HG03457 (cell line): Measurements from ENCODE around the gene LPAR1.
"Not testable (repeated sequence)": the region's sequence is repeated elsewhere in the genome, so short reads cannot be mapped to it uniquely, and the experiment has no call there.

ENCODE experiments used
- ATAC-seq: cut with Tn5 transposase; IDR thresholded peaks from one replicate; pipeline ENCODE4 v1.9.1; 2021; ENCODE audit warnings: moderate number of reproducible peaks; ENCODE audit not compliant: unreplicated experiment

Gene LPAR1

DNA sequence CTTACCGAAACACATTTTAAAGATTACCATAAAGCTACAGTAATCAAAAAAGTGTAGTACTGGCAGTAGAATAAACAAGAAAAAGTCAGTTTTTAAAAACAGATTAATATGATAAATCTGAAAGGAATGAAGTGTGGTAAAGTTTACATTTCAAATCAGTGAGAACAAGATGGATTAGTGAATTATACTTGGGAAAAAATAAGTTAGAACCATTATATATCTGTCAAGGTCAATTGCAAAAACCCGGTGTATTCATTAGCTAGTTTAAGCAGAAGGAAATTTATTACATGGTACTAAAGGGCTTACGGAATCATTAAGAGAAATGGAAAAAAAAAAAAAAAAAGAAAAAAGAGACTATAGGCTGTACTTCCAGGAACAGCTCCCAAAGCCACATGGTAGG lies 205.3 kb downstream of the LPAR1 start:
- no peak for ATAC-seq

DNA sequence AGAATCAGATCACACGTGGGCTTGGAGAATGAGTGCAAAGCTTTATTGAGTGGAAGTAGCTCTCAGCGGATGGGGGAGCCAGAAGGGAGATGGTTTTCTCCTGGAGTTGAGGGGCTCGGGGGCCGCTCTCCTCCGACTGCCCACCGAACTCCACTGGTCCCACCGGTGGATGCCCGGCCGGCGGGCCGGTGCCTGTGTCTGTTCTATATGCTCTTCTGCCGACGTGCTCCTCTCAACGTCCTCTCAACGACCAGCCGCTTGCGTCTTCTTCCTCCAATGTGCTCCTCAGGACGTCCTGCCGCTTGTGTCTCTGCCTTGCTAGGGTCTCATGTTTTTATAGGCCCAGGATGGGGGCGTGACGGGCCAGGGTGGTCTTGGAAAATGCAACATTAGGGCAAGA lies 207.8 kb downstream of the LPAR1 start:
- no peak for ATAC-seq

DNA sequence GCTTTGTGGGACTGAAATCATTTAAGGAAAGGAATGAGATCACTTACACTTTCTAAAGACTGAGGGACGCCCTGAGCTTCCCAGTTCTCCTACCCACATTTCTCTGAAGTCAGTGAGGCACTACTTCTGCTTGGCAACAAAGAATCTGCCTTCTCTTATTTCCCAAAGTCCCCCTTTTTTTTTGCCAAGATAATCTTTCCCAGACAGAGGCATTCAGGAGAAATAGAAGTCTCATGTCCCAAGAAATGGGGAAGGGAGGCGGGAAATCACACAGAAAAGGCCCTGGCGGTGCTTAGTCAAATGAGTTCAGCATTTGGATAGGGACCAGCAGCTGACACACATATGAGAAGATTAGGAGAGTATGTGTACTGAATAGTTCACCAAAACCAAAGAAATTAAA lies 210.0 kb downstream of the LPAR1 start:
- ATAC-seq = no peak

DNA sequence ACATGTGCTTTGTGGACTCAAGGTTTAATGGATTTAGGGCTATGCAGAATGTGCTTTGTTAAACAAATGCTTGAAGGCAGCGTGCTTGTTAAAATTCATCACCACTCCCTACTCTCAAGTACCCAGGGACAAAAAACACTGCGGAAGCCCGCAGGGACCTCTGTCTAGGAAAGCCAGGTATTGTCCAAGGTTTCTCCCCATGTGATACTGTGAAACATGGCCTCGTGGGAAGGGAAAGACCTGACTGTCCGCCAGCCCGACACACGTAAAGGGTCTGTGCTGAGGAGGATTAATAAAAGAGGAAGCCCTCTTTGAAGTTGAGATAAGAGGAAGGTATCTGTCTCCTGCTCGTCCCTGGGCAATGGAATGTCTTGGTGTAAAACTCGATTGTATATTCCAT lies 211.9 kb downstream of the LPAR1 start:
- not testable (repeated sequence) for ATAC-seq

DNA sequence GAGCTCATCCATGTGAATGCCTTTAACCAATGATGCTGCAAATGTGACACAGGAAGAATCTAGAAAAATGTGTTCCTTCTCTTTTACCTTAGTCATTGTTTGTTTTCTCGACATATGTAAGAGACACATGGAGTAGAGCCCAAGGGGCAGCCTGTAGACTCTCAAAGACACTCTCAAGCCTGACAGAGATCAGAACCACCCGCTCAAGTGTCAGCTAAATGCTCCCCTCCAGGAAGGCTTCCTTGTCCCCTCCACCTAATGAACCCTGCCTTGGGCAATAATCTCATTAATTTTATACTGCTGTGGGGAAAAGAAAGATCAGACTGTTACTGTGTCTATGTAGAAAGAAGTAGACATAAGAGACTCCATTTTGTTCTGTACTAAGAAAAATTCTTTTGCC lies 212.3 kb downstream of the LPAR1 start:
- ATAC-seq = no peak

DNA sequence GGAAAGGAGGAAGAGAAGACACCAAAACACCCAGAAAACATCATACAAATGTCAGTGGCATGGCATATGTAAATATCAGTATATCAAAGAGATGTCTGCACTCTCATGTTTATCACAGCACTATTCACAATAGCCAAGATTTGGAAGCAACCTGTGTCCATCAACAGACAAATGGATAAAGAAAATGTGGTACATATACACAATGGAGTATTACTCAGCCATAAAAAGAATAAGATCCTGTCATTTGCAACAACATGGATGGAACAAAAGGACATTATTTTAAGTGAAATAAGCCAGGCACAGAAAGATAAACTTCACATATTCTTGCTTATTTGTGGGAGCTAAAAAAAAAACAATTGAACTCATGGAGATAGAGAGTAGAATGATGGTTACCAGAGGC lies 213.1 kb downstream of the LPAR1 start:
- not testable (repeated sequence) for ATAC-seq
